ENCODE measurements around the gene UBTF.

The UBTF gene

DNA sequence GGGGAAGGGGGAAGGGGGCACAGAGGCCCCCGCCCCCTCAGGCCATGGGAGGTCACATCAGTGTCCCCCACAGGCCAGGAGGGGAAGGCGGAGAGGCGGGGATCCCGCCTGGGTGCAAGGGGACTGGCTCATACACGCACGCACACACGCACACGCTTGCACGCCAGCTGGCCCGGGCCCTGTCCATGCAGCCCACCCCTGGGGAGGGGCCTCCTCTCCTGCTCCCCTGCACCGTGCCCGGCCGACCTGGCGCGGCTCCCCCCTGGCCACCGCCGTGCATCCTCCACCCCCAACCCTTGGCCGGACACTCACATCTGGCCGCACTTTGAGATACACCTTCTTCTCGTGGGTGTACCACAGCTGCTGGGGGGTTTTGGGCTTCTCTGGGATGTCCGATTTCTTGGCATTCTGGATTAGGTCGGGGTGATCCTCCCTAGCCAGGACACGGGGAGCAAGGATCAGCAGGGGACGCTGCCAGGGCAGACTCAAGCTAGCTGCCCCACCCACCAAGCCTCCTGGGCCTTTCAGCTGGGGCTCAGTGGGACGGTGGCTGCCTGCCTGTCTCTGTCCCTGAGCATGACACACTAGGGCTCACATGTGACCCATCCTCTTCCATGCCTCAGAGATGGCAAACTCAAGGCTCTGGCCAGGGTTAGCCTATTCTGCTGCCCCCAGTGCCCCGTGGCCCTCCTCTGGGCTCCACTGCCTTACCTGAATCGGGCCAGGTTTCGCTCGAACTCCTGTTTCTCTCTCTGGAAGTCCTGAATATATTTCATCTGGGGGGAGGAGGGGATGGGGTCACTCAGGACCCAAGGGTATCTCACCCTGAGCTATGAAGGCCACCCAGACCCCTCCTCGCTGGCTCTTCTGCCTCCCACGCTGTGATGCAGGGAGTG is 6.7 kb downstream of the UBTF start:
- no peak for DNase-seq

DNA sequence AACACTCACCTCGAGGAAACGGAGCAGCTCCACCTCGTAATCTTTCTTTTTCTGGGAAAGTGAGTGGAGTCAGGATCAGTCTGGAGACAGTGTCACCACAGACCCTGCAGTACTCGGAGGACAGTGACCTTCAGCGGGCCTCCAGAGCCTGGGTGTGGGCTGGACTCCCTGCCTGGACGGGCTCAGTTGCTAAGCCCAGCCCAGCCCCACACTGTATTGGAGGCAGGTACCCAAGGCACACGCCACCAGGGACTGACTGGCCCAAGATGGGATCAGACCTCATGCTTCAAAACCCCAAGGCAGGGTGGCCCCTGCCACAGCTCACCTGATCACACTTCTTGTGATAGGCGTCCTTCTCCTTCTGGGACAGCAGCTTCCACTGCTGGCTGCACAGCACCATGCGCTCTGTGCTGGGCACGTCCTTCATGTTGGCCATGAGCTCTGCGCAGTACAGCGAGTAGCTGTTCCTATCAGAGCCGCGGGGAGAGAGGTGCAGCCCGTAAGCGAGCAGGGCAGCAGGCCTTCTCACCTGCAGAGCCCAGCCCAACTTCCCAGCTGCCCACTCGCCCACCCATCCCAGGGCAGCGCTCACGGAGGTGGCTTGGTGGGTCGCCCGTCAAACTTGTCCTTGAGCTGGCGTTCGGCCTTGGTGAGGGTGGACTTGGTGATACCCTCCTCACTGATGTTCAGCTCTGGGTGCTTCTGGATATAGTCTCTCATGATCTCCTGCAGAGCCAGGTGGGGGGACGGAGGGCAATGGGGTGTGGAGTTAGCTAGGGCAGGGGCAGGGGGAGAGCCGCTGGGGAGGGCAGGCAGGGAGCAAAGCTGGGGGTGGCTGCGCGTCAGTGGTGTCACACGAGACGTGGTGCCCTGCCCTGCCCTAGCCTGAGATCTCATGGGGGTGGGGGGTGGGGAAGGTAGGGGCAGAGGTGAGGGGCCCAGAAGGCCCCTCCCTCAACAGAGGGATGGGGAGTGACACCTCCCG is 7.9 kb downstream of the UBTF start:
- no peak for DNase-seq

DNA sequence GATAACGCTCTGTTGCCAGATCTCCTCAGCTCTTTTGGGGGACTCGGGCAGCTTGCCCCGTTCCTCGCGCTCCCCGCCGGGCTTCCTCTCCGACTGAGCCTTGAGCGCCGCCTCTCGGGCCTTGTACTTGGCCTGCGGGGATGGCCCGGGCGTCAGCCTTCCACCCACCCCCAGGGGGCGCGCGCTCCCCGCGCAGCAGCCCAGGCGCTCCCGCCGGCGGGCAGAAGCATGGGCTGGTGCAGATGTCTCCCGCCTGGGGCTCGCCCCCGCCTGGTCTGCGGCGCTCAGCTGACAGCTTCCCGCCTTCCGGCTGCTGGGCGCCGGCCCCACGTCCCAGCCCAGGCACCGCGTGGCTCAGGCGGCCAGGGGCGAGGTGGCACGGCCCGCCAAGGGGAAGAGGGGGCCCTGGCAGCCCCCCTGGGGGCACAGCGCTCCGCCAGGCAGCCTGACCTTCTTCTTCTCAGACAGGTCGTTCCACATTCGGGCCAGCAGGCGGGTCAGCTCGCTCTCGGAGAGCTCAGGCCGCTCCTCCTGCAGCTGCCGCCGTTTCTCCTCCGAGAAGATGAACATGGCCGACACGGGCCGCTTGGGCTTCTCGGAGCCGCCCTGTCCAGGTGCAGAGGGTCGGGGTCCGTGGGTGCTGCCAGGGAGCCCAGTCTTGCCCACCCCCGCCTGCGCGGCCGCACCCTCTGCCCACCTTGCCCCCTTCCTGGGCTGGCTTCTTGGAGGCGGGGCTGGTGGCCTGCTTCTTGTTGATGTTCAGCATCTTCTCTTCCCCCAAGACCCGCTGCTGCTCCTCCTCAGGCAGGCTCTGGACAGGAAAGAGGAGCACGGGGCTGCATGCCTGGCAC is 8.9 kb downstream of the UBTF start:
- peak; percentile 92 for DNase-seq

DNA sequence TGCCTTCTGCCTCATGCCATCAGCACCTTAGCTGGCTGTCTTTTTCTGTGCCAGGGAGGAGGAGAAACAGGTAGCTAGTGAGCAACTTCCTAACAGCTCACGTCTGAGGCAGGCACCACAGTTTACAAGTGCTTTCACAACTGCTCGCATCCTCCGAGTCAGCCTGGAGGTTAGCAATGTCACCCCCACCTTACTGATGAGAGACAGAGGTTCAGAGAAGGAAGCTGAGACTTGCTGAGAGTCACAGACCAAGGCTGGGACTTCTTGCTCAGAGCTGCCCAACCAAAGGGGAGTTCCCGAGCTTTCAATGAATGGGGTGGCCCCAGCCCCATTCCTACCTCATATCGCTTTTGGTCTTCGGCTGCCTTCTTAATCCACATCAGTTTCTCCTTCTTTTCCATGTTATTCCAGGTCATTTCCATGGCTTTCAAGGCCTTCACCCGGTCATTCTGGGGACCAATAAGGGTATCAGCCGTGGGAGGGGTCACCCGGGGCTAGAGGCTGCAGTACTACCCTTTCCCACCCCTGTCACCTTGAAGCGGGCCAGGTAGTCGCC is 9.6 kb downstream of the UBTF start:
- DNase-seq = no peak

DNA sequence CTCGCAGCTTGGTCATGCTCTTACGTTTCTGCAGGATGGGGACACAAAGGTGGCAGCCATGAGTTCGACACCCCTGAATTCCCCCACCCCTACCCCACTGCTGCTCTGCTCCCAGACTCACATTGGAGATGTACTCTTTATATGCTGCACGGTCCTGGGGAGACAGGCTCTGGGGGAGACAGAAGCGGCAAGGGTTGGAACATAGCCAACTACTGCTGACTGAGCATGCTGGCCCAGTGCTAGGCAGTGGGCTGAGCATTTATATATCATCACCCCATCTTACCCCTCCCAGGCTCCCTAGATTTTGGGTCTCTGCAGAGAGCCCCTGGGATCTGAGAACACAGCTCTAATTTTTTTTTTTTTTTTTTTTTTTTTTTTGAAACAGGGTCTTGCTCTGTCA is 11.7 kb downstream of the UBTF start:
- no peak for DNase-seq

DNA sequence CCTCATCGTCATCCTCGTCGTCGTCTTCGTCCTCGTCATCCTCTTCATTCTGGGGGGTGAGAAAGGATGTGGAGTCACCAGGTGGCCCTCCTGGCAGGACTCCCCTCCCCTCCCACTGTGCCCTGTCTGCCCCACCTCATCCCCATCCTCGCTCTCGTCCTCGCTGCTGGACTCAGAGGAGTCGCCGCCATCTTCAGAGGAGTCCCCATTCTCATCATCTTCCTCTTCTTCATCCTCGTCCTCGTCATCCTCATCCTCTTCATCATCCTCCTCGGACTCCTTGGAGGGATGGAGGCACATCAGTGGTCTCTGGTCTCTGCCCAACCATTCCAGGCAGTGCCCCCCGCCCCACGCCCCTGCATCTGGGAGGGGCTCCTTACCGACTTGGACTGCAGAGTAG is 12.2 kb downstream of the UBTF start:
- no peak for DNase-seq

DNA sequence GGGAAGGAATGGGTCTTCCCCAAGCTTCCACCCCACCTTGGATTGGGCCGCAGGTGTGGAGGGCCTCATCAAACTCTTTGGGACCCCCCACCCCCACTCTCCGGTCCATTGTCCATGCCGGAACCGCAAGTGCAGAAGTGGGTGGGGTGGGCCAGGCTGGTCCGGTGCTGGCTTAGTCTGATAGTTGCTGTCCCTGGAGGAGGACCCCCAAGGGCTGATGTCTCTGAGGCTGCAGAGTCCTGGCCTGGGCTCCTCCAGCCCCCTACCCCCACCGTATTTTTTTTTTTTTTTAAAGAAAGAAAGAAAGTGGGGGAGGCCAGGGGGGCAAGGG is 12.7 kb downstream of the UBTF start:
- DNase-seq = no peak

DNA sequence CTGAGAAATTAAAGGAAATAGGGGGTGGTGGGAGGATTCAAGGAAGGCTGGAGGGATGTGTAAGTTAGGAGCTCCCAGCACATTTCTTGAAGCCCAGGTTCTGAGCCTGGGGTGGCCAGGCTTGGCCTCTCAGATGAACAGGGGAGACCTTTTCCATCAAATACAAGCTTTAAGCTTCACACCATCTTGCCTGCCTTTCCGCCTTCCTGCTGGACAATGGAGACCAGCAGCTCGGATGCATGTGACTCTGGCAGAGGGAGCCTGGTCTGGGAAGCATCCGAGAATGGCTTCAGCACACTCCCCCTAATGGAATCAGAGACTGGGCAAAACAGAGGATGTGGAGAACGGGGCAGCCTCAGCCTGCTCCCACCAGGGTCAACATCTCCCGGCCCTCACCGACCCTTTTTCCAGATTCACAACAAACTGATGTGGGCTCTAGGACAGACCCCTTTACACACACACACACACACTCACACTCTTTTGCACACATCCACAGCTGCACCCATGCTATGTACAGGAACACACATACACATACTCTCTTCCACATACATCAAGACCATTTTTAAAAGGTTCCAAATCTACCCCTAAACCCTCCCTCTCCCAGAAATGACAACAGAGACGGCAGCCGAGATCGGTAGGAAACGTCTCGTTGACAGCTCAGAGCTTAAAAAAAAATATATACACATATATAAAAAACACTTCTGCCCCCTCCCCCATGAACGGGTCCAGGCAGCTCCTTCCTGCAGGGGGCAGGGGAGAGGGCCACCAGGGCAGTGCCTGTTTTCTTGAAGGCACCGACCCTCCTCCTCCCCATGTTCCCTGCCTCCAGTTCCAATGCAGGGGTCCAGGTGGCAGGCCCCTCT is 13.3 kb downstream of the UBTF start:
- DNase-seq = no peak

DNA sequence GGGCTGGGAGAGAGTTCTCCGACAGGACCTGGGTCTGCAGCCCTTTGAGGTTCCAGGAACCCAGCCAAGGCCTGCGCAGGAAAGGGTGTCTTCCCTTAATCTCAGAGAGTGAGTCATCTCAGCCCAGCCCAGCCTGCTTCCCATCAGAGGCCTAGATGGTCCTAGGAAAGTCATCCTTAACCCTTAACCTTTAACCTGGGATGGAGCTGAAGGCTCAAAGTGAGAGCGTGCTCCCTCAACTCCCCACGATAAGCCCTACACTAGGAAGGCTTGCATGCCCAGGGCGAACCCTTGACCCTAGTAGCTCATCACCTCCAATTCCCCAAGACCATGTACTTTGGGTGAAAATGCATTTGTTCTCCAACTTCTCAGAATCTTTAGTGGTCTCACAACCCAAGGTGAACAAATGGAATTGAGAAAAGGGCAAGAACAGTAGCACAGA is 15.0 kb downstream of the UBTF start:
- no peak for DNase-seq

DNA sequence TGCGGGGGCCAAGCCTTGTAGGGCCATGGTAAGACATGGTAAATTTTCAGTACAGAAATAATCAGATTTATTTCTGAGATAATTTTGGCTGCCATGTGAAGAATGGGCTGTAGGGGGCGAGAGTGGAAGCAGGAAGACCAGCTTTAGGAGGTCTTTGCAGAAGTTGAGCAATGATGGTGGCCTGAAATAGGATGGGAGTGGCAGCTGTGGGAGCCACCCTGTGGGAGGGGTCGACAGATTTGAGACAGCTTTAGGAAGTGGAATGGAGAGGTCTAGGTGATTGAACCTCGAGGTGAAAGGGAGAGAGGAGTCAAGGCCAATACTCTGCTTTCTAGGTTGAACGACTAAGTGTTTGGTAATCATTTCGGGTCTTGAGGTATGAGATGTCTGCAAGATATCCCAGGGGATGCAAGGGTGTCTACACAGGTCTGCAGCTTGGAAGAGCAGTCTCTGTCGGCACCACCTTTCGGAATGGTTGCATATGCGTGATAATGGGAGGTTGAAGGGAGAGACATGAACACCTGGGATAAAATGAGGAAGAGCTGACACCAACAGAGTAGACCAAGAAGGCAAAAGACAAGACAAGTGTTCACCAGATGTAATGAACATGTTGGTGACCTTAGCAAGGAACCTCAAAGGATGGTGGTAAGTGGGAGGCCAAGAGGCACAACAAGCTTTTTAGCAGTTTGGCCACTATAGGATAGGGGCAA is 15.6 kb downstream of the UBTF start:
- DNase-seq = no peak

DNA sequence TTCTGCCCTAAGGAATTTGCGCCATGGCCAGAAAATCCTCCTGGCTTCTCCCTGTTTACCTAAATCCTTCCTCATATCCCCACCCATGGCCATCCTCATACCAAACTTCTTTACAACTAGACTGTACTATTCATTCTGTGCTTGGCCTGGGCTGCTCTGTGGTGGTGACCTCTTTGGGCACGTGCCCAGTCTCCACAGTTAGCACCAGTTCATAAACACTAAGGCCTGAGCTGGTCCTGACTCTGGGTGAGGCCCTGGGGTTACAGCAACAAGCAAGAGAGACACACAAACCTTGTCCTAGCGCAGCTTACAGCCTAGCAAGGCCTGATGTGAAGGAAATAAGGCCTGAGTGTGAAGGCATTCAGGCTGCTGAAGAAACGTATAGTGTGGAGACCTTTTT is 16.7 kb downstream of the UBTF start:
- no peak for DNase-seq

DNA sequence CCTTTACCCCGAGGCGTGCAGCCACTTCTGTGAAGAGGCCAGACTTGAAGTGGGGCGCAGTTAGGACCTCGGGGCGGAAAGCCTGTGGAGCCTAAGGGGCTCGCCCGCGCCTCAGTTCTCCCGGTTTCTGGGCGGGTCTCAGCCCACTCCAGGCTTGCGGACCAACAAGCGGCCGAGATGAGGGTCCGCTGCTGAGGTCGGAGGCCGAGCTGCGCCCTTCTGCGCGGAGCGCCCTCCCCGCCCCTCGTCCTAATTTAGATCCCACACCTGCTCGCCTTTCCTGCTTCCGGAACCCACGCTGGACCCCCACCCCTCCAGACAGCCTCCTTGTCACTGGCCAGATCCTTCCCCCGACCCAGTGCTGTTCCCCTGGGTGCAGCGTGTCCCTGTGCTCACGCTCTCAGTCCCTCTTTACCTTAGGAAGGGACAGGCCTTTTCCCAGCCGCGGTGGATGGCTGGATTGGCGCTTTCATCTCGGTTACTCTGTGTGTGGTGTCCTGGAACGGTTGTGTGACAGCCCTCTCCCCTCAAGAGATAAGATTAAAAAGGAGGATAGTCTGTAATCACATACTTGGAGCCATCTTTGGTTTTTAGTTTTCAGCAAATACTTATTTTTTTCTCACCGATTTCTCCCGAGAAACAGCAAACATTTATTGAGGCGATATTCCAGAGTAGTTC is 18.9 kb downstream of the UBTF start:
- DNase-seq = peak; percentile 39

DNA sequence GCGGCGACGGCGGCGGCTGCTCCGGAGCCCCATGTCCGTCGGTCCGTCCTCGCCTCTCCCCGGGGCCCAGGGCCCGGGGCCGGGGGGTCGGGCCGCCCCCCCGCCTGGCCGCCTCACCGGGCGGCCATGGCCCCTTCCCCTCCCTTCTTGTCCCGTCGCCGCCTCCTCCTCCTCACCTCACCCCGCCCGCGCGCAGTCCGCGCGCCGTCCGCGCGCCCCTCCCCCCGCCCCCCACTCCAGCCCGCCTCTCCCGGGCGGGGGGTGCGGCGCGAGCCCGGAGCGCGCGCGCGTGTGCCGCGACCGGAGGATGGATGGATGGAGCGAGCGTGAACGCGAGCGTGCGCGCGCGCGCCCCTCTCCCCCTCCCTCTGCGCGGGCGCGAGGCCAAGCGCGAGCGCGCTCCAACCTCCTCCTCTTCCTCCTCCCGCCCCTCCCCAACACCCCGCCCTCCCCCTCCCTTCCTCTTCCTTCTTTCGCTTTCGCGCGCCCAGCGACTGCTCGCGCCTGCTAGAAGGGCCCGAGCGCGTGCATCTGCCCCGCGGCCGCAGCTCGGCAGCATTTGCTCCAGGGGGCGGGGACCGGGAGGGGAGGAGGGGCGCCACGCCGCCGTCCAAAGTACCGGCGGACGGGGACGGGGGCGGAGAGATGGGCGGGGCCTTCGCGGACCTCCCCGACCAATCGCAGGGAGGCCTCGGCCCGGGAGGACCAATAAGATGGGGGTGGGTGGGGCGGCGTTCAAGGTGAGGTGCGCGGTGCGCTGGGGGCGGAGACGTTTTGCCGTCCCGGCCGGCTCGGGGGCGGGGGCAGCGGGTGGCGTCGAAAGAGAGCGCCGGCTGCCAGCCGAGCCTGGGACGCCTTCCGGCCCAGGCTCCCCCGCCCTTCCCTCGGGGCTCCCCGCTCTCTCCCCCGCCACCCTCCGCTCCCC is 19.7 kb downstream of the UBTF start, which contains the start of gene ATXN7L3:
Gene ATXN7L3 (minus strand): TSS at position 332 of the 925 bp plus-strand sequence. CDS start 1,814 bp downstream, outside the sequence.
- DNase-seq = peak; percentile 96

DNA sequence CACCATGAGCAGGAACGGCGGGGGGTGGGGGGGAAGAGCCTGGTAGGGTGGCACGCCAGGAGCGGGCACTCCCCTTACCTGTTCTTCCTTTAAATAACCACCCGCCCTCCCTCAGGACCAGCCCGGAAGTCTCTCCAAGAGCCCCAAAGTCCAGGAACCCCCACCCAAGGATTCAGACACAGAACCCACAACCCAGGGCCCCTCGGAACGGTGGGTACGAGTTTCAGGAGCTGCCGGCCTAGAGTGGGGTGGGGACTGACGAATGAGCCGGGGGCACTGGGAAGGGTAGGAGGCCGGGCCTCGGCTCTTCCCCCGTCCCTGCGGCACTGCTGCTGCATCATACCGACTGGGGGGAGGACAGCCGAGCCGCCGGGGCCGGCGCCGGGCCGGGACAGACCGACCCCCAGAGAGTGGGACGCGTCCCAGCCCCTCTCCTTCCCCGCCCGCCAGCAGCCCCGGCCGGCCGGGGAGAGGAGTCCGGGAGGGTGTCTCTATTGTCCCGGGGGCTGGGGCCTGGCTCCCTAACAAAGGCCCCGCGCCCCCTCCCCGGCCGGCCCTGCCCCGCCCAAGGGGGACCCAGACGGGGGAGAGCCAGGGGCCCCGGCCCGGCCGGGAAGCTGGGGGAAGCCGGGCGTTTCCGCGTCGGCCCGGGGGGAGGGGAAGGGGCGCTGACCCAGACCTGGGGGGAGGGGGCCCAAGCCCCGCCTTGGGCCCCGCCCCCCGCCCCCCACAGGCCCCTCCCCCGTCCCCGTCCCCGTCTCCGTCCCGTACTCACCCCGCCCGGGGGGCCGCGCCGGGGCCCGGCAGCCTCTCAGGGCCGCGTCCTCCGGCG is 20.5 kb downstream of the UBTF start:
- peak; percentile 37 for DNase-seq

DNA sequence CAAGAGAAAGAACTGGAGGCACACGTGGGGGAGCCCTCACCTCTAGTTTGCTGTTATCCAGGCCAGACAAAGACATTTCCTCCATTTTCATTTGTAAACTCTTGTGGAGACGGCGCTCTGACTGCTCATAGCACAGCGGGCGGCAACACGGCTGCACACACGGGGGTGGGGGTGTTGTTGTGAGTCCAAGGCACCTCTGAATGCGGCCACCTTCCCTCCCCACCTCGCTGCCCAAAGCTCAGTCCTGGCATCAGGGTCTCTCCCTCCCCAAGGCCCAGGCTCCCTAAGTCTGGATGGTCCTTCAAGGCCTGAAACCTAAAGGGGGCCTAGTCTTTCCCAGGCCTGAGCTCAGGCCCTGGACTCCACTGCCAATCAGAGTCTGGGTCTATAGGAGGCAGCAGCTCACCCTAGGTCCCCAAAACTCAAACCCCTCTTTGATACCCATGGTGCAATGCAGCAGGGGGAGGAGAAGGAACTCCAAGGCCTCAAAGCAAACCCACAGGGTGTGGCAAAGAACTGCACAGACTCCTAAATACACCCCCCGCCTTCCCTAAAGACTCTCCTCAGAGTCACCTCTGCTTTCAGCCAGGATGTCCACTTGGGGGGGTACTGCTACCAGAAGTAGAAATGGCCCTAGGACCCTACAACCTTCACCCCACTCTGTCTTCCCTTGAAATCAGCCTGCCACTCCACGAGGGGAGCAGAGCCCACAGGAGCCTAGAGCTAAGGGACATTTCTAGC is 21.3 kb downstream of the UBTF start:
- no peak for DNase-seq

DNA sequence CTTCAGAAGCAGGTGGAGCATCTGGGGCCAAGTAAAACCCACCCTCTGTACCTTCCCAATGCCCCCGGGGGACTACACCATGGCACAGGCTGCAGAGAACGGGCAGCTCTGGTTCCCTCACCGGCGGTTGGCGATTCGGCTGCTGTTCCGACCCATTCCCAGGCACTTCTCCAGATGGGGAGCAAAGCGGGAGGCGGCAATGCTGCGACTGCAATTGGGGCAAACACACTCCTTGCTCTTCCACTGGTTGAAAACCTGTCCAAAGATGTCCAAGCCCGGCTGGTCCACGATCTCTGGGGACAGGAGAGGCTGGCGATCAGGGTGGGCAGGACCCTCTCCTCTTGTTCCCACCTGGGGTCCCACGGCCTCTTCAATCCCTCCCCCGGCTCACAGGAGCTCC is 22.4 kb downstream of the UBTF start:
- DNase-seq = no peak

All from midbrain (tissue), 1 donor.